GM12801 (cell line): ENCODE measurements around the gene CBX7.

ENCODE experiments used
- TF ChIP-seq, protein P1 (sequence below): IDR thresholded peaks from one replicate; pipeline ENCODE4 v1.5.1; 2011; ENCODE audit warnings: control low read depth; ENCODE audit not compliant: insufficient read length; ENCODE audit errors: extremely low read depth

The CBX7 gene

DNA sequence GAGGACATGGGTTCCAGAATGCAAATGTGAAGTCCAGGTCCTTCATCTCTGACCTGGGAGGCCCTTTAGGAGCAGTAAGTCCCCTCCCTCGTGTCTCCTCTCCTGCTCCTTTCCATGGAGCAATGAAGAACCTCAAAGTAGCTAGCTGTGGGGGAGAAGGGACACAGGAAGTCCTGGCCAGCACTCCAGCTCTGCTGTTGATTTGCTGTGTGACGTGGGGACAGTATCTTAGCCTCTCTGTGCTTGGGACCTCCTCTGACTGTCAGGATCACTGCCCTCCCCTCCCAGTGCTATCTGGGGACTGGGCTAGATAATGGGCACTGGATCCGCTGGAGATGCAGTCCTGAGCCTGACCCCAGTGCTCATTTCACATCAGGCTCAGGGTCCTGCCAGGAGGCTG lies 56.5 kb downstream of the CBX7 start:
- TF ChIP-seq, protein P1, sequence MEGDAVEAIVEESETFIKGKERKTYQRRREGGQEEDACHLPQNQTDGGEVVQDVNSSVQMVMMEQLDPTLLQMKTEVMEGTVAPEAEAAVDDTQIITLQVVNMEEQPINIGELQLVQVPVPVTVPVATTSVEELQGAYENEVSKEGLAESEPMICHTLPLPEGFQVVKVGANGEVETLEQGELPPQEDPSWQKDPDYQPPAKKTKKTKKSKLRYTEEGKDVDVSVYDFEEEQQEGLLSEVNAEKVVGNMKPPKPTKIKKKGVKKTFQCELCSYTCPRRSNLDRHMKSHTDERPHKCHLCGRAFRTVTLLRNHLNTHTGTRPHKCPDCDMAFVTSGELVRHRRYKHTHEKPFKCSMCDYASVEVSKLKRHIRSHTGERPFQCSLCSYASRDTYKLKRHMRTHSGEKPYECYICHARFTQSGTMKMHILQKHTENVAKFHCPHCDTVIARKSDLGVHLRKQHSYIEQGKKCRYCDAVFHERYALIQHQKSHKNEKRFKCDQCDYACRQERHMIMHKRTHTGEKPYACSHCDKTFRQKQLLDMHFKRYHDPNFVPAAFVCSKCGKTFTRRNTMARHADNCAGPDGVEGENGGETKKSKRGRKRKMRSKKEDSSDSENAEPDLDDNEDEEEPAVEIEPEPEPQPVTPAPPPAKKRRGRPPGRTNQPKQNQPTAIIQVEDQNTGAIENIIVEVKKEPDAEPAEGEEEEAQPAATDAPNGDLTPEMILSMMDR = no peak

DNA sequence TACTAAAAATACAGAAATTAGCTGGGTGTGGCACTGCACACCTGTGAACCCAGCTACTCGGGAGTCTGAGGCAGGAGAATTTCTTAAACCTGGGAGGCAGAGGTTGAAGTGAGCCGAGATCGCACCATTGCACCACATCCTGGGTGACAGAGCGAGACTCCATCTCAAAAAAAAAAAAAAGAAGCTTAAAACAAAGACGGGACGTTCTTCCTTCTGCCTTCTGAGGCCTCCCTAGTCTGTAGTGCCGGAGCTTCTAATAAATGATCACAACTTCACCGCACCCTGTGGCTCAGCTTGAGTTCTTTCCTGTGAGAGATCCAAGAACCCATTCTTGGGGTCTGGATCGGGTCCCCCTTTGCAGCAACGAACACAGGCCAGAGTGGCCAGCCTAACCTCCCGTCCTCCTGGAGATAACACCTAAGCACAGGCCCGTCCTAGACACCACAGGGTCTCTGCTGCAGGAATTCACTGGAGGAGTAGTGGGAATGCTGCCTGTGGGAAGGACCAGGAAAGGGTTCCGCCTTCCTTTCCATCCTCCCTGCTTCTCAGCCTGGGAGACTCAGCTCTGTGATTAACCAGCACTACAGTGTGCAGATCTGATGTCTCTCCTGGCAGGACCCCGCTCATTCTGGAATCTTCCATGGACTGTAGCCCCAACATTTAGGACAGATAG lies 57.6 kb downstream of the CBX7 start:
- TF ChIP-seq, protein P1 = no peak

GRCh38 chr22:39092111-39092862 lies 60.2 kb downstream of the CBX7 start:
- TF ChIP-seq, protein P1 = no peak

DNA sequence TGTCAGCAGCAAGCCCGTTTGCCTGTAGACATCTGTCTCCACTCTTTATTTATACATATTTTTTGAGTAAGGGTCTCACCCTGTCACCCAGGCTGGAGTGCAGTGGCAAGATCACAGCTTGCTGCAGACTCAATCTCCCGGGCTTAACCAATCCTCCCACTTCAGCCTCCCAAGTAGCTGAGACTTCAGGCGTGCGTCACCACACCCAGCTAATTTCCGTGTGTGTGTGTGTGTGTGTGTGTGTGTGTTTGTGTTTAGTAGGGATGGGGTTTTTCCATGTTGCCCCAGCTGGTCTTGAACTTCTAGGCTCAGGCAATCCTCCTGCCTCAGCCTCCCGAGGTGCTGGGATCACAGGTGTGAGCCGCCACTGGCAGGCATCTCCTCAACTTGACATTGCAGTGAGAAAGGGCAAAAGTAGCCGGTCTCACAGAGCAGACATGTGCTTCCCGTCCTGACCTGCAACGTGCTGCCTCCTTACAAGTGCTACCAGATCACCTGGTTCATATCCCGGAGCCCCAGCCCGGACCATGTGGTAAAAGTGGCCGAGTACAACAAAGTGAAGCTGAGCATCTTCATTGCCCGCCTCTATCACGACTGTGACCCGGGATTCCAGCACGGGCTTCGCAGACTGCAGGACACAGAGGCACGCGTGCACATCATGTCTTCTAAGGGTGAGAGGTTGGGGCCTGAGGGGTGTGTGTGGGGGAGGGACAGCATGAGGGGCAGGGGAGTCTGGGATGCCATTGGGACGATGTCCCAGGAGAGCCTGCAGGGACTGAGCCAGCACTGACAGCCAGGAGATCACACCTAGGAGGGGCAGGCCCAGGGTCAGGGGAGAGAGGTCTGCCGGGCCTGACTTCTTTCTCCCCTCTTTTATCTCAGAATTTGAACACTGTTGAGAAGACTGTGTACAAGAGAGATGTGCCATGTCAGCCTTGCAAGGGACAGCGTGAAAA lies 61.1 kb downstream of the CBX7 start:
- TF ChIP-seq, protein P1 = no peak

GRCh38 chr22:39090426-39091064 lies 61.9 kb downstream of the CBX7 start:
- TF ChIP-seq, protein P1 = no peak

DNA sequence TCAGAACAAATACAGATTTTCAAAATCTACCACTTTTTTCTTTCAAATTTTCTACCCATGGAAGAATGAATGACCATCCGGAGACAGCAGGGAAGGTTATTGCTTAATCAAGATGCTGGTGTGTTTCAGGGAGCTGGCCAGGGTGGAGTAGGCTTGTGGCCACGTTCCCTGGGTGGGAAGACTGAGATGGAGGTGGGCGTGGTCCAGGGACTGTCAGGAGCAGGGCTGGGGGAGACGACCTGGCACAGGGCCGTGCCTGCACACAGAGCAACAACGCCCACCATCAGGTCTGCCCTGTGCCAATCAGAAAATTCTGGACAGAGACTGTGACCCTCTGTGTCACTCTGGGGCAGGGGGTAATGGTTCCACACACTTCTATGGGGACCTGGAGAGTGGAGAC lies 62.6 kb downstream of the CBX7 start:
- TF ChIP-seq, protein P1 = no peak
